ENCODE data around the gene MYH9.

DNA sequence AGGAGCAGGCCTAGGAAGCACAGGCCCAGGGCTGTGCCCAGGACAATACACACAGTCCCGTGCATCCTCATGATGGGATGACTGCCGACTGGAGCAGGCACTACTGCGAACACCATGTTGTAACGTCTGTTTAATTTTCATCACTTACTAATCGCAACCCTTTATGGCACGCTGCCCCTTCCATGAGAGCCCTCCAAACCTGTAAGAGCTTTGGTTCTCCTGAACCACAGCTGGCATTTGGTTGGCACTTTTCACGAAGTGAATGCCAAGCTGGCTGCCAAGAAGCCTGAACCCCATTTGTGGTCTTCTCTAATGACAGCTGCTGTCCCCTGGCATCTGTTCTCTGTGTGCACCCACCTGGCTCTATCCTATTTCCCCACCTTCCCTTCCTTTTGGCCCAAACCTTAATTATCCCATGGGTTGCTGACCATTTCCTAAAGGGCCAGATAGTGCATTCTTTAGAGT, 98.3 kb downstream of the MYH9 start:
- TF ChIP-seq CTCF (tag by site-specific recombination; IDR thresholded peaks at IDR 0.05) (no peak), ZNF449 (tag by site-specific recombination; IDR thresholded peaks at IDR 0.05) (no peak), TCF7L2 (IDR thresholded peaks at IDR 0.05; ENCODE audit: borderline replicate concordance, low read depth, low read length) (no peak), ZNF544 (tag by site-specific recombination; IDR thresholded peaks at IDR 0.05) (no peak)
- TF ChIP-seq, protein P1, sequence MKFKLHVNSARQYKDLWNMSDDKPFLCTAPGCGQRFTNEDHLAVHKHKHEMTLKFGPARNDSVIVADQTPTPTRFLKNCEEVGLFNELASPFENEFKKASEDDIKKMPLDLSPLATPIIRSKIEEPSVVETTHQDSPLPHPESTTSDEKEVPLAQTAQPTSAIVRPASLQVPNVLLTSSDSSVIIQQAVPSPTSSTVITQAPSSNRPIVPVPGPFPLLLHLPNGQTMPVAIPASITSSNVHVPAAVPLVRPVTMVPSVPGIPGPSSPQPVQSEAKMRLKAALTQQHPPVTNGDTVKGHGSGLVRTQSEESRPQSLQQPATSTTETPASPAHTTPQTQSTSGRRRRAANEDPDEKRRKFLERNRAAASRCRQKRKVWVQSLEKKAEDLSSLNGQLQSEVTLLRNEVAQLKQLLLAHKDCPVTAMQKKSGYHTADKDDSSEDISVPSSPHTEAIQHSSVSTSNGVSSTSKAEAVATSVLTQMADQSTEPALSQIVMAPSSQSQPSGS (tag by site-specific recombination; IDR thresholded peaks at IDR 0.05; ENCODE audit: low read depth): no peak

Measured in HEK293 (cell line).